HG02763 (cell line): ENCODE results near the gene NIPBL.
"Not testable (repeated sequence)": the region's sequence is repeated elsewhere in the genome, so short reads cannot be mapped to it uniquely, and the experiment has no call there.

Experiments used
- ATAC-seq: cut with Tn5 transposase; IDR thresholded peaks from one replicate; pipeline ENCODE4 v1.9.1; 2021; ENCODE audit warnings: mild to moderate bottlenecking, moderate library complexity; ENCODE audit not compliant: unreplicated experiment

The NIPBL gene

GRCh38 chr5:36900283-36900682, 23.7 kb downstream of the NIPBL start:
- ATAC-seq: no peak

- ATAC-seq: not testable (repeated sequence)
Measured at GRCh38 chr5:36901077-36901476, 24.5 kb downstream of the NIPBL start.

- no peak for ATAC-seq
Measured at GRCh38 chr5:36901856-36902255, 25.3 kb downstream of the NIPBL start.

- ATAC-seq: no peak
Measured at GRCh38 chr5:36902353-36902752, 25.8 kb downstream of the NIPBL start.

GRCh38 chr5:36904677-36905076, 28.1 kb downstream of the NIPBL start:
- ATAC-seq: no peak

GRCh38 chr5:36908544-36909260, 32.1 kb downstream of the NIPBL start:
- no peak for ATAC-seq

- ATAC-seq: no peak
Measured at GRCh38 chr5:36915653-36916052, 39.1 kb downstream of the NIPBL start.

GRCh38 chr5:36916614-36917013, 40.0 kb downstream of the NIPBL start:
- ATAC-seq: not testable (repeated sequence)

GRCh38 chr5:36917358-36917757, 40.8 kb downstream of the NIPBL start:
- not testable (repeated sequence) for ATAC-seq

GRCh38 chr5:36919238-36919637, 42.7 kb downstream of the NIPBL start:
- ATAC-seq: no peak

GRCh38 chr5:36919650-36920049, 43.1 kb downstream of the NIPBL start:
- ATAC-seq: no peak

GRCh38 chr5:36928947-36929346, 52.4 kb downstream of the NIPBL start:
- no peak for ATAC-seq

GRCh38 chr5:36929438-36929837, 52.9 kb downstream of the NIPBL start:
- ATAC-seq: no peak

- no peak for ATAC-seq
Measured at GRCh38 chr5:36932056-36932455, 55.5 kb downstream of the NIPBL start.

- ATAC-seq: no peak
Measured at GRCh38 chr5:36932699-36933098, 56.1 kb downstream of the NIPBL start.

GRCh38 chr5:36934740-36935356, 58.3 kb downstream of the NIPBL start:
- ATAC-seq: no peak

- ATAC-seq: no peak
Measured at GRCh38 chr5:36935805-36936204, 59.2 kb downstream of the NIPBL start.

- no peak for ATAC-seq
Measured at GRCh38 chr5:36936309-36936708, 59.7 kb downstream of the NIPBL start.

- ATAC-seq: no peak
Measured at GRCh38 chr5:36938129-36938528, 61.6 kb downstream of the NIPBL start.

GRCh38 chr5:36939969-36940858, 63.6 kb downstream of the NIPBL start:
- no peak for ATAC-seq

- ATAC-seq: no peak
Measured at GRCh38 chr5:36943584-36943983, 67.0 kb downstream of the NIPBL start.

GRCh38 chr5:36944024-36944423, 67.5 kb downstream of the NIPBL start:
- ATAC-seq: no peak
